NCI-H1105 (cell line): ENCODE measurements around the gene PPM1E.
"Not testable (repeated sequence)": the region's sequence is repeated elsewhere in the genome, so short reads cannot be mapped to it uniquely, and the experiment has no call there.

Experiments
- DNase-seq: peaks from one replicate; lab custom pipeline; 2025; lab: John Stamatoyannopoulos, UW

PPM1E gene

DNA sequence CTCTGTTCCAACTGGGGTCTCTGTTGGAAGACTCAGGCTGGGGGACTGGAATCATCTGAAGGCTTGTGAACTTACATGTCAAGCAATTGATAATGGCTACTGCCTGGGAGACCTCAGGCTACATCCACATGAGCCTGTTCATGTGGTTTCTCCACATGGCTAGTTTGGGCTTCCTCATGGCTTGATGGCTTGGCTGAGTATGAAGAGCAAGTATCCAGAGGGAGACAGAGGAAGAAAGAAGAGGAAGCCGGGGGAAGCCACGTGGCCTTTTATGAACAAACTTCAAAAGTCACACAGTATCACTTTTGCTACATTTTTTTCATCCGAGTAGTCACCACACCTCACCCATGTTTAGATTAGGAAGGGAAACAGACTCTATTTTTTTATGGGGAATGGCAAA lies 192.2 kb downstream of the PPM1E start:
- no peak for DNase-seq

DNA sequence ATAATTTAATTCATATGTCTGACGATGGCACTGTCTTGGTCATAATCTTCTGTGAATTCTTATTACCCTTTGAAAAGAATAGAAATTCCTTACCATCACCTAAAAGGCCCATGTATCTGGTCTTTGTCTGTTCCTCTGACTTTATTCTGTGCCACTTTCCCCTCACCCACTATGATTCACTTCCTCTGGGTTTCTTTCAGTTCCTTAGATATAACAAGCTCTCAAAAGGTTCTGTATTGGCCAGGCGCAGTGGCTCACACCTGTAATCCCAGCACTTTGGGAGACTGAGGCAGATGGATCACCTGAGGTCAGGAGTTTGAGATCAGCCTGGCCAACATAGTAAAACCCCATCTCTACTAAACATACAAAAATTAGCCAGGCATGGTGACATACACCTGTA lies 198.7 kb downstream of the PPM1E start:
- not testable (repeated sequence) for DNase-seq

DNA sequence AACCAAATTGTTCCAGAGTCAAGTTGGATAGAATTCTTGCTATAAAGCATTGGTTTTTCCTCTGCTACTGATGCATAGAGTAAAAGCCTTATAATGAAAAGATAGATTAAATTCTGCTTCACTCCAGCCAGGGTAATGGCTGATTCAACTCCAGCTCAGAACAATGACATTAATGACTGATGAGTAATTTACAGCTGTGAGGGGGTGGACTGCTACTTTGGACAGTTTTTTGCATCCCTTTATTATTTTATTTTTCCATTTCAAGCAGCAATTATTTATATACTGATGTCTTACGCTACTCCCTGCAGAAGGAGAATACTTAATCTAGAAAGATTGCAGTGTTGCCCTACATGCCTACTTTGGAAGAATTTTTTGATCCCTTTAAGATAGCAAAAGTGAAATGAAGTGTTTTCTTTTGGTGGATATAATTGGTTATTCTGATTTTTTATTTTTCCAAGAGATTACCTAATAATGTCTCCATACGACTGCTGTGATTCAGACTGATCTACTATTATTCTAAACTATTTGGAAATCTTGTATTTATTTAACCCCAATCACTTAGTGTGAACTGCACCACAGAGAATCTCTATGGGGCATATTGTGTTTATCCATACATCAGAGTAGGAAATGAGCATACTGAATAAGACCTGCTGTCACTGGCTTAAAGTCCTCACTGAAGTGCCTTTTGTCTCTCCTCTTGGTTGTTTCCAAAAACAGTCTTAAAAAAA lies 201.5 kb downstream of the PPM1E start:
- DNase-seq, result no peak

DNA sequence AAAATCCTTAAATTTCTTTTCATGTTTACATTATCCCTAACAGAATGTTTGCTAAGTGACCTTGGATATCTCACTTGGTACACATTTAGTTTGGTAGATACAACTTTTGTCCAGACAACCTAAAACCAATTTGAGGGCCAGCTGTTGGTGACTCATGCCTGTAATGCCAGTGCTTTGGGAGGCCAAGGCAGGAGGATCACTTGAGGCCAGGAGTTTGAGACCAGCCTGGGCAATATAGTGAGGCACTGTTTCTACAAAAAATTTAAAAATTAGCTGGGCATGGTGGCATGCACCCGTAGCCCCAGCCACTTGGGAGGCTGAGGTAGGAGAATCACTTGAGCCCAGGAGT lies 202.0 kb downstream of the PPM1E start:
- DNase-seq, result not testable (repeated sequence)

DNA sequence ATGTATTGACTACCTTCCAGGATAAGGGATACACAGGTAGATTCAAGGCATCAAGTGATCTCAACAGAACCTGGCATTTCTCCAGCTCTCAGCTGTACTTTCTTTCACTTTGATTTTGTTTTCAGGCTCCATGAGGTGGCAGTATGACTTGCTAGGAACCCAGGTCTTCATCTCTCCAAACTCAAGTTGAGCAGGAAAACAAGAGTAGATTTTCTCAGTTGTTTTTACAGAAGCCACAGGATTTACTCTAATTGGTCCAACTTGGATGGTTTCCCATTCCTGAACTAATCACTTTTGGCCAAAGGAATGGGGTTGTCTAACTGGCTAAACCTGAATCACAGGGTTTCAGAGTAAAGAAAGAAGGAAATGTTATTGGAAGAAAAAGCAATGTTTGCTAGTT lies 204.4 kb downstream of the PPM1E start:
- no peak for DNase-seq

DNA sequence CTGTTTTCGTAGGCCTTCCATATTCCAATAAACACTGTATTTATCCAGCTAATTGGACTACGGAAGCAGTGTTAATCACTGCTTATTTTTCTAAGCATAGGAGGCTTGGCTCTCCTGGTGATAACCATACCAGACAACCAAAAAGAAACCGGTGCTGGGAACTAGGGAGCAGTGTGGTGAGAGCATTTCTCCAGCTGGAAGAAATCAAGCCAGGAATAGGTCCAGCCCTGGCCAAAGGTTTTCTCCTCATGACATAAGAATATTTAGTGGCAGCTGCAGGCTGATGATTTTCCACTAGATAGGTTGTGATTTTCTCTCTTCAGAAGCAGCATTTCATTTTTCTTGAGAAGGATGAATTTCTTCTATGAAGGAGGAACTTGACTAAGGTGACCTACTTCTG lies 209.6 kb downstream of the PPM1E start:
- no peak for DNase-seq

DNA sequence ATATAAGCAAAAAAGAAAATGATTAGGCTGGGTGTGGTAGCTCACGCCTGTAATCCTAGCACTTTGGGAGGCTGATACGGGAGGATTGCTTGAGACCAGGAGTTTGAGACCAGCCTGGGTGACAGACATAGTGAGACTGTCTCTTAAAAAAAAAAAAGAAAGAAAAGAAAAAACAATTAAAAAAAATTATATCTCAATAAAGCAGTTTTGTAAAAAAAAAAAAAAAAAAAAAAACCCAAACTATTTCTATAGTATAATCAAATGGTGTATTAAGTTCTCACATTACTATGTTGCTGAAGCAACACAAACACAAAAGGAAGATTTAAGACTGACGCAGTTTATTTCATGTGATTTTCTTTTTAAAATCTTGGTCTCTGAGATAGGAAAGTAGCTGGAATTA lies 210.6 kb downstream of the PPM1E start:
- DNase-seq, result no peak

DNA sequence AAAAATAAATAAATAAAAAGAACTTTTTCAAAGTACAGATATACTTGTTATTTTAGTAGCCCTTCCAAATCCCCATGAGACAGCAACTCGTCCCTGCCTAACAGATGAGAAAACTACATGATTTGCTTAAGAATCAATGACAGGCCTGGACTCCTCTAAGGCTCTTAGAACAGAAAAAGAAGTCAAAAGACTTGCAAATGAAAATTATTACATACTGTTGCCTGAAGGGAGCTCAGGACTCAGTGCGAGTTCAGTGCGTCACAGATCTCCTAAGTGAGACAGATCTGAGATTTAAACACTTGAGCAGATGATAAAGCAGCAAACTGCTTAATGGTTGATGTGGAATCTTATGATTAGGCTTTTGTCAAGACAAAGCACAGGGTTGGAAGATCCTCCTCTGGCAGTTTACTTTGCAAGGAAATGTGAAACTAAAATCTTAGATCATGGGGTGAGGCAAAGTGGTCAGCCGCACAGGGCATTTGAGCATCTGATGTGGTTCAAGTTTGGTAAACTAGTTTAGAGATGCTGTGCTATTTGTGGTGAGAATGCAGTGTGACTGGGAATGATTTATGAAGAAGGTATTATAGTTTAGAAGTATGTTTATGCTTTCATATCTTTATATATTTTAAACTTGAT lies 212.9 kb downstream of the PPM1E start:
- no peak for DNase-seq

DNA sequence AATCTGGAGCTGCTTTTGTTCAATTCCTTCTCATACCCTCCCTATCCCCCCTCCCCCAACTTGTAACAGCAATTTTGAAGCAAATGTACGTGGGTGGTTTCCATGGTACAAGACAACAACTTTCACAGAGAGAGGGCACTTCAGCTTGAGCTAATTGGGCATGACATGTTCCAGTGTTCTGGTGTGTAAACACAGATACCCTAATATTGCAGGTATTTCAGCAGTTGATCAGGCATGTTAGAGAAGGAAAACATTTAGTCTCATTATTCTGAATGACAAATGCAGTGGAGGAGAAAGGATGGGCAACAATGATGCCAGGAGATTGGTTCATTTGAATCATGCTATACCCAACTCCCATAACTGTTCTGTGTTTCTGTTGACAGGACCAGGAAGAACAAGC lies 213.5 kb downstream of the PPM1E start:
- peak; percentile 89 for DNase-seq

DNA sequence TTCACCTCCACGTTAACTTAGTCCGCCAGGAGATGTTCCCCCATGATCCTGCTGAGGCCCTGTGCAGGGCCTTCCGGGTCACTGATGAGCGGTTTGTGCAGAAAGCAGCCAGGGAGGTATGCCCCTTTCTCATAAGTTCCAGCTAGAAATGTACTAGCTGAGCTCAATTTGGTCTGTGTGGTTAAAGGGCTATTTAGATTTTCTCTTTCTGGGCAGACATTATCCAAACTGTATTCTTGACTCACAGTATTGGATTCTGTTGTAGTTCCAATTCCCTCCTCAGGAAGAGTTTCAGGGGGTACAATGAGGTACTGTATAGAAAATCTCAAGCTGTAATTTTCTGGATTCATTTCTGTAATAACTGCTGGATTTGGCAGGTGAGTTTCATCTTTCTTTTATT lies 214.0 kb downstream of the PPM1E start:
- DNase-seq, result no peak

DNA sequence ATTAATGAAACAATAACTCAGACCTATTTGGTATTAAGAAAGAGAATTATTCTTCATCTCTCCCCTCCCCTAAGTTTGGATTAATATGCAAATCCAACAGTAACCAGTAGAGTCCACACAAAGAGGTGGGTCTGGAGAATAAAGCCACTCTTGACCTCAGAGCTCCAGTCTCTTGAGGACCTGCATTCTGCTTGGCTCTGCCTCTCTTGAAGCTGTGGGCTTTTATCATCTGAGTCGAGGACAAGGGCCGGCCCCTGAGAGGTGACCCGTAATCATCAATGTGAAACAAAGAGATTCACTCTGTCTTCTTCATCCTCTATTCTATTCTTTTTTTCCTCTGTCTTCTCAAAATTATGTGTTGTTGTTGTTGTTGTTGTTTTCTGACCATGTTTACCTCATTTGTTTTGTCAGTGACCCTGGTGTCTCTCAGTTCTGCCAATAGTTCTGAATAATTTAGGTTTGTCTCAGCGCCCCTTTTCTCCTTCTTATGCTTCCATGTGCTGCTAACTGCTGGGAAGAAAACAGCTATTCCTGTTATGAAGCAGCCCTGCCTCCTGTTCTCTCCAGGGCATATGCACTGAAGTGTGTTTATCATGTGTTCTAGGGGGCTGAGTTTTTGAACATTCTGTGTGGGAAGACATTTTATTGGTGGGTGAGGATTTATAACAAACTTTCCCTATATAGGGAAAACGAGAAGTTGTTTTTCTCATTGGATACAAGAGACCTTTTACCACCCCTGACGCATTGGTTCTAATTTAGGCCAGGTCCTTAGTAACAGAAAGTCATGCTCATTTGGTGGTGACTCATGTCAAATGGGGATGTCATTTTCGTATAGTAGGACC lies 215.2 kb downstream of the PPM1E start:
- no peak for DNase-seq

DNA sequence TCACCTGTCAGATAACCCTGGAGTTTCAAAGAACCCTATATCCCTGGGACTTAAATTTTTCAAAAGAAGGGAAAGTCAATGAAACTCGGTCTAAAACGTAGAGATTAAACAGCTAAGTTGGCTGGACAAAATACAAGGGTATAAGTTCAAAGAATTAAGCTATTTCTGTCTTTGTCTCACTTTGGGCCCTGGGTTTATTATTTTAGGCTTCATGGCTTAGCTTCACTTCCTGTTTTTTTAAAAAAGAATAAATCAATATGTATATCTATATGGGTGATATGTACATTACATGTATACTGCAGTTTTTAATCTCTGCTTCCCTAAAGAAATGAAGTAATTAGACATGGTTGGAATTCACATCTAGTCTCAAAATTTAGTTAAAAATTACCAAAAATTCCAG lies 218.7 kb downstream of the PPM1E start:
- DNase-seq, result no peak

DNA sequence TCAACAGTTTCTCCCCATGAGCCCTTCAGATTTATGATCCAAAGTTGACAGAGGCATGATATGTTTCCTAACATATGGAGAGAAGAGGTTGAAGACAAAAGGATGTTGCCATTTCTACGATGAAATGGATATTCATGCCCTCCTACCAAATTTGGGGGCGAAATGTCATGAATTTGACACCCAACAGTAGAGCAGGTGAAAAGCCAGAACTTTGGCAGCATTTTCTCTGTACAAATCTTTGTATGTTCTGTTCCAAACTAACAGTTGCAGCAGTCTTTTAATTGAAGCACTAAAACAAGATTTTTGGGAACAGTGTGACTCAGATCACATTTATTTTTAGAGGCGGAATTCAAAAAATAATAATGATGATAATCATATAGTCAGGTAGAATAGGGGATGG lies 220.9 kb downstream of the PPM1E start:
- DNase-seq, result no peak

DNA sequence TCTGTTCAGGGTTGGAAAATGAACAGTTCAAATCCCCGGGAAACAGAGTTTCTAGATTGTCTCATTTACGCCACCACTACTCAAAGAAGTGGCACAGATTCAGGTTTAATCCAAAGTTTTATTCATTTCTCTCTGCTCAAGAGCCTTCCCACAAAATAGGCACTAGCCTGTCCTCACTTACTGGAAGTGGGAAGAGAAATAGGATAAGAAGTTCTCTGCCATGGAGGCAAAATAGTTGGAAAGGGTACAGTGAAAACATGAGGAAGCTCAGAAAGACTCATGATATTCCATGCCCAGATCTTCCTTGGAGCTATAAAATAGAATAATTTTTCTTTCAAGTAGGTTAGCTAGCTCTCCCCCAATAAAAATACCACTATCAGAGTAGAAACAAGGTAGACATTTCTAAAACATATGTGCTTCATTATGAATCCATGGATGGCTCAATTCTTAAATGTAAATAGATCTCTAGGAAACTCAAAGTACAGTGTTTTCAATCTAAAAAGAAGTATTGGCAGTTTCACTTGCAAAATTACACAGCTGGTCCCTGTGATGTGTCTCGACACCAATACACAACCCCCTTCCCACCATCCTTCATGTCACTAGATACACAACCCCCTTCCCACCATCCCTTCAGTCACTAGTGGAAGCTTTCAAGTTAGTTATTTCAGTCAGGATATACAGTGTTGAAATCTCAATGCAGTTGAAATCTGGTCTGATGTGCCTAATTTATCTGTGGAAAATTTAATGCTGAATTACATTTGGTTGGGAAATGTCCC lies 225.2 kb downstream of the PPM1E start:
- DNase-seq, result no peak

DNA sequence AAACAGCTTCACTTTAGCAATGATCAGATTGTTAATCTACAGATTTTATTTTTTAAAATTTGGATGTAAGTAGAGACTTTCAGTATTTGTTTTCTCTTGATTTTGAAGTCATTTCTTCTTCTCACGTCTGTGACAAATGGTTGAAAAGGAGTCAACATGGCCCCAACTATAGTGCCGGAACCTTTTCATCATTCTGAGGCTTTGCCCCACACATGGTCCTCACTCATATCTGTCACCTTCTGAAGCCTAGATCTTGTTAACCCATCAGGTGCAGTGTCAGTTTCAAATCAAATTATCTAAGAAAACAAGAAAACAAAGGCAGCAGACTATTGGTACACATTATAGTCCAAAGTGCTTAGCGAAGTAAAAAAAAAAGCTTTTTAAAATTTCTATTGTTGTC lies 227.0 kb downstream of the PPM1E start:
- DNase-seq, result no peak

DNA sequence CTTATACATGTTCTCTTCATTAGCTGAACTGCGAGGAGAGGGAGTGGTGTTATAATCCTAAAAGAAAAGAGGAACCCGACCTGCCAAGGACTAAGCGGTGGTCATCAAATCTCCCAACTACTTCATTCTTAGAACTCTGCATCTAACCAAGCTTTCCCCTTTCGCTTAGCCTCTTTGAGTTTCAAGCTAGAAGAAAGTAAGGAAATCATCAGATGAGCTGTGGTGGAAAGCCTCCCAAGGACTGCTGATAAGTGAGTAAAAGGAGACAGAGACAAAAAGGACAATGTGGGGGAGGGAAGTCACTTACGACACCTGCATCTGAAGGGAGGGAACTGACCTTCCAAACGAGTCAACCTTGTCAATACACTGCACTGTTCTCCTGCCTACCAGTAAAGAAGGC lies 229.7 kb downstream of the PPM1E start:
- DNase-seq, result no peak

DNA sequence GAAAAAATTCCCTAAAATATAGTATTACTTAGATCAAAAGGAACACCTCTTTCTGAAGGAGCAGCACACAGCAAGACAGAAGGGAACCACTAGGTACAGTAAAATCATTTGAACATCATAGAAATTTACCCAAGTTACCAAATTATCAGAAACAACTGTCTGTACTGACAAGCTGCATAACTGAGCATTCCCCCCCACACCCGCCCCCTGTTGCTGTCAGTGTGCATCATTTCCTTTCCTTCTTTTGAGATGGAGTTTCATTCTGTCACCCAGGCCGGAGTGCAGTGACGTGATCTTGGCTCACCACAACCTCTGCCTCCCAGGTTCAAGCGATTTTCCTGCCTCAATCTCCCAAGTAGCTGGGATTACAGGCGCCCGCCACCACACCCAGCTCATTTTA lies 230.3 kb downstream of the PPM1E start:
- no peak for DNase-seq

DNA sequence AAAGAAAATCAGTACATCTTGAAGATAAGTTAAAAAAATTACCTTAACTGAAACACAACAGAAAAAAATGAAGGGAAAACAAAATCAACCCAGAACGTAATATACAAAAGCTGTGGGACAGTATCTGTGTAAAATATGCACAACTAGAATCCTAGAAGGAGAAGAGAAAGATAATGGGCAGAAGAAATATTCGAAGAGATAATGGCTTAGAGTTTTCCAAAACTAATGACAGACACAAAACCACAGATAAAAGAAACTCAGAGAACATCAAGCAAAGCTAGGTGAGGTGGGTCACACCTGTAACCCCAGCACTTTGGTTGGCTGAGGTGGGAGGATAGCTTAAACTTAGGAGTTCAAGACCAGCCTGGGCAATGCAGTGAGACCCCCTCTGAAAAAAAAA lies 234.0 kb downstream of the PPM1E start:
- no peak for DNase-seq

DNA sequence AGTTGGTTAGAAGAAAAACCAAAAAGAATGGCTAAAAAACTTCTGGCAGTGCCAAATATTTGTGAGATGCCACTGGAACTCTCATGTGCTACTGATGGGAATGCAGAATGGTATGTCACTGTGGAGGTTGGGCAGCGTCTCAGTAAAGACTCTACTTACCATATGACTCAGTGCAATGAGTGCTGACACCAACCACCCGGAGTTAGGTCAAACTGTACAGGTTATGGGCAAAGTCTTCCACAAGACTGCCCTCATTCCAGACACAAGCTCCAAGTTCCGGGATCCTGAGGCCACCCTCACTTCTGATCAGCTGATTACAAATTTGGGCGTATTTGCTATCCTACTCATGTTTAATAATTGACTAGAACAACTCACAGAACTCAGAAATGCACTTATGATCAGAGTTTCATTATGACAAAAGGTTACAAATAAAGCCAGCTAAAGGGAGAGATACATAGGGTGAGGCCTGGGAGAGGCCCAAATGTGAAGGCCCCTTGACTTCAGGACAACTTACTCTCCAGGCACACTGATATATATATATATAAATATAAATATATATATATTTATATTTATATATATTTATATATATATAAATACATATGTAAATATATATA lies 236.2 kb downstream of the PPM1E start:
- no peak for DNase-seq

DNA sequence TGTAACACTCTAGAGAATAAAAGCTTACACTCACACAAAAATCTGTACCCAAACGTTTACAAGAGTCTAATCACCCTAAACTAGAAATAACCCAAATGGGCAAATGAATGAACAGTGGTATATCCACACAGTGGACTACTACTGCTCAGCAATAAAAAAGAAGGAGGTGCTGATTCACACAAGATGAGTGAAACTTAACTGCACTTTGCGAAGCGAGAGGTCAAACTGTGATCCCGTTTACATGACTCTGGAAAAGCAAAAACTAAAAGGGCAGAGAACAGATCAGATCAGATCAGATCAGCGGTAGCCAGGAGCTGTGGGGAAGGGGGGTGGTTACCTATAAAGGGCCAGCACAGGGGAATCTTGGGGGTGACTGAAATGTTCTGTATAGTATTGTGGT lies 237.7 kb downstream of the PPM1E start:
- DNase-seq, result no peak

DNA sequence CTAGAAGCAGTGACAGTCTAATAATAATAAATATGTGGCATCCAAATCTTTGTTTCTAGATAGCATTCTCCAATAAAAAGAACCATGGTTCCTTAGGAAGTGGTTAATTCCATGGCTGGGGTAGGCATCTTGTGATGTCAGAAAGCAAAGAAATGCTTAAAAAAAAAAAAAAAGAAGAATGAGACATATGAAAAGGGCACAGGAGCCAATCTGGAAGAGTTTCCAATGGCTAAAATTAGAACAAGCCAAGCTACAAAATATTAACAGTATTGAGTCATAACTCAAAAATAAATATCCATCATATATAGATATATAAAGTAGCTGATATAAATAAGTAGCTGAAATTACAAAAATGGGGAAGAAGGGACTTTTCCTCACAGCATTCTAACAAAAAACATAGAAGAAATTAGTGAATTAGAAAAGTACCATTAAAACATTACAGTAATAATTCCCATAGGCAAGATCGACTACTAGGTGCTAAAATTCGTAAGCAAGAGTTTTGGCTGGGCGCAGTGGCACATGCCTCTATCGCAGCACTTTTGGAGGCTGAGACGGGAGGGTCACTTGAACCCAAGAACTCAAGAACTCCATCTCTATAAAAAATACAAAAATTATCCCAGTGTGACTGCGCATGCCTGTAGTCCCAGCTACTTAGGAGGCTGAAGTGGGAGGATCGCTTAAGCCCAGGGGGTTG lies 239.7 kb downstream of the PPM1E start:
- DNase-seq, result no peak
